DMS79 treated with DMSO at 0.1 percent for 48 hours (cell line): ENCODE results near the gene PHACTR2.

Experiments
- DNase-seq: peaks from one replicate; lab custom pipeline; 2025; lab: John Stamatoyannopoulos, UW

Gene PHACTR2

DNA sequence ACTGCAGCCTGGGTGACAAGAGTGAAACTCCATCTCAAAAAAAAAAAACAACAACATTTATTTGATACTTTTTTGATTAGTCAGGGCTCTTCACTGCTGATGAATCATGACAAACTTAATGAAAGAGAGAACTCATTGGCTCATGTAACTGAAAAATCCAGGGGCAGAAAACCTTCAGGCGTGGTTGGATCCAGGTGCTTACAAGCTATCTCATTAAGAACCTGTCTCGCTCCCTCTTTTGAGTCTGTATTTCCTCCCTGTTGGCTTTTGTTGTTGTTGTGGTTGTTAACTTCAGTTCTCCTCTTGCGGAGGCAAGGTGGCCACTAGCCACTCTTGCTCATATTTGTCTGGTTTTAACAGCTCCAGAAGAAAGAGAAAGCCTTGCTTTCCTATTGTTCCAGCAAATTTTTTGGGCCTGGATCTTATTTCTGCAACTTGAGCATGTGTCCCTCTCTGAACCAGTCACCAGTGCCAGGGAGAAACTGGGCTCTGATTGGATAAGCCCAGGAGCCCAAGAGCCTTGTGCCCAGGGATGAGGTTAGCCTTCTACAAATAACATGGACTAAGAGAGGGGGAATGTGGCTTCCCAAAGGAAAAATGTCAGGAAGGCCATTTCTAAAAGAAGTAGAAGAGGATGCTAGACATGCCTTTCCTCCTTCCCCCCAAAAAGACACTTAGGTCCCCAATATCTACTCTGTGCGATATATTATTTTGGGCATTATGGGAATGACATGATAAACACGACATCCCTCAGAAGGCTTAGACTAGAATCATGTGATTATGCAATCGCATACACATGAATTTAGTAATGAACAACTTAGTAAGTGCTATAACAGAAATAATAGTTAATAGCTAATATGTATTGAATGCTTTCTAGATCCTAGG lies 64.5 kb downstream of the PHACTR2 start:
- DNase-seq: no peak

DNA sequence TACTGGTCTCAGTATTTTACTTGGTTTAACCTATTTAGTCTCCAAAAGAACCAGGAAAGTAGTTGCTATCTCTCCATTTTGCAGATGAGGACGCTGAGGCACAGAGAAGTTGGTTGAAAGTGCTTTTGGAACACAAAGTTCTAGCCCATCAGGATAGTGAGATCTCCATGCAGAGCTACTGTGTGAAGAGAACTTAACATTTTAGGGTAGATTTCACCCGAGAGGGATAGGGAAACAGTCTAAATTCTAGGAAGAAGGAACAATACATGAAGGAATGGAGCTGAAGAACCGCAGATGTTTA lies 65.1 kb downstream of the PHACTR2 start:
- no peak for DNase-seq

DNA sequence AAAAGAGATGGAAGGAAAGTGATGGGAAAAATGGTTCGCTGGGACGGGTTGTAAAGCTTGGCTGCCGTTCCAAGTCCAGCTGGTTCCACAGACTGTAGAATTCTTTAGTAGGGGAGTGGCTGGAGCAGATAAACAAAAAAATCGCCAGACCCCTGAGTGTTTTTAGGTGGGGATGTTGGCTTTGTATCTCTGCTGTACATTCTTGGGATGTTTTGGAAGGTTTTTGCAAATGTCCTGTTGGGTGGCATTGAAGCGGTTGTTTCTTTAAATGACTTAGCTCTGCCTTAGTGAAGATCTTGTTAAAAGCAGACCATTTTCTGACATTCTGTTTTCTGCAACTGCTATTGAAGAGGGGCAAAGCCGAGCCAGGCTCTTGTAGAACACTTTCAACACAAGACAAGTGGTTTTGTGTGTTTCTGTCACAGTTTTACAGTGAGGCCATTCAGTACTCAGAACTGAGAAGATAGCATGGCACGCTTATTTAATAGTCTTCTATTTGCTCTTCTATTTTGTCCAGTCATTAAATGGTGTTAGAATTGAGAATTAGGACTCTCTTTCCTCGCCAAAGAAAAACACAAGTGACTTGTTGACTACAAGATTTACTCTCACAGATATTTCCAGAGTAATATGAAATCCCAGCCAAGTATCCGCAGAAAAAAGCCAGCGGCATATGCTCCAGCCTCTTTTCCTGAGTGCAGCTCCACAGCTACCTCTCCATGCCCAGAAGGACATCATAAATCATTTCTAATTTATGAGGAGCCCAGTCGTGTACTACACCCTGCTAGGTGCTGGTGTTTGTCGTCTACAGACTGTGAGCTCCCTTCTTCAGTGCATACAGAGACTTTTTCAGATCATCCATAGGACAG lies 65.8 kb downstream of the PHACTR2 start:
- DNase-seq: peak; percentile 52

GRCh38 chr6:143744551-143745165 lies 66.9 kb downstream of the PHACTR2 start:
- peak; percentile 12 for DNase-seq

DNA sequence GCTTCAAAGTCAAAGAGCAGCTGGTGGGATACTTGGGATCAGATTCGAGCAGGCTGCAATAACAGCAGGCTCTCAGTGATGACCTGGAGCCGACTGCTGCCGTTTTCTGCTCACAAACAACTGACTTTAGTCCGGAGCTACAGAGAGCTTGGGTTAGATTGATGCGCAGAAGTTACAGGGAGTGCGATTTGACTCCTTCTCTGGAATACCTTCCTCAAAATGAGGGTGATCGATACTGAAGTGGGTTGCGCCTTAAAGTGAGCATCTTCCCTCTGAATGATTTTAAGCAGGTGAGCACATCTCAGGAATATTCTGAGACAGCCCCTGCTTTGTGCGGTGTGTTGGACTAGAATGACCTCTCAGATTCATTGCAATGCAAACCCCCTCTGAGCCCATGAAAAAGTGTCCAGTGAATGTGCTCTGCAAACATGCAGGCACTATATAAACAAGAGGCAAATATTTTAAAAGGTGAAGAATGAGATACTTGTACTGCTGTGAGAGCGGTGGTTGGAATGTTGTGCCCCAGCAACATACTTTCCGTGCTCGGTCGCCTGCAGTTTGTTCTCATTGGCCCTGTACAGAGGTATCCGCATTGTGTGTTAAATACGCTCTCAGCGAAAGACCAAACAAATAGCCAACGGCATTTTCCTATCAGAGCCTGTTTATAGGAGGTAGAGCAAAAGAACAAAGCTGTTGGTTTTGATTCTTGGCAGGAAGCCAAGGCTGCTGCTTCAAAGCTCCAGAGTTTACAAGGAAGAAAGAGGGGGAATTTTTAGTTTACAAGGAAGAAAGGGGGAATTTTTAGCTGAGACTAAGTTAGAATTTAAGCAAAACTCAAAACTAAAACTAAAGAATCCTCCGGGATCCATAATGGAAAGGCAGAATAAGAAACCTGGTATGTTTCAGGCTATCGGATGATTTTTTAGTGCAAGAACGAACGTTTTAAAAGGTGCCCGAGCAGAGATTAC lies 67.7 kb downstream of the PHACTR2 start:
- peak; percentile 49 for DNase-seq

DNA sequence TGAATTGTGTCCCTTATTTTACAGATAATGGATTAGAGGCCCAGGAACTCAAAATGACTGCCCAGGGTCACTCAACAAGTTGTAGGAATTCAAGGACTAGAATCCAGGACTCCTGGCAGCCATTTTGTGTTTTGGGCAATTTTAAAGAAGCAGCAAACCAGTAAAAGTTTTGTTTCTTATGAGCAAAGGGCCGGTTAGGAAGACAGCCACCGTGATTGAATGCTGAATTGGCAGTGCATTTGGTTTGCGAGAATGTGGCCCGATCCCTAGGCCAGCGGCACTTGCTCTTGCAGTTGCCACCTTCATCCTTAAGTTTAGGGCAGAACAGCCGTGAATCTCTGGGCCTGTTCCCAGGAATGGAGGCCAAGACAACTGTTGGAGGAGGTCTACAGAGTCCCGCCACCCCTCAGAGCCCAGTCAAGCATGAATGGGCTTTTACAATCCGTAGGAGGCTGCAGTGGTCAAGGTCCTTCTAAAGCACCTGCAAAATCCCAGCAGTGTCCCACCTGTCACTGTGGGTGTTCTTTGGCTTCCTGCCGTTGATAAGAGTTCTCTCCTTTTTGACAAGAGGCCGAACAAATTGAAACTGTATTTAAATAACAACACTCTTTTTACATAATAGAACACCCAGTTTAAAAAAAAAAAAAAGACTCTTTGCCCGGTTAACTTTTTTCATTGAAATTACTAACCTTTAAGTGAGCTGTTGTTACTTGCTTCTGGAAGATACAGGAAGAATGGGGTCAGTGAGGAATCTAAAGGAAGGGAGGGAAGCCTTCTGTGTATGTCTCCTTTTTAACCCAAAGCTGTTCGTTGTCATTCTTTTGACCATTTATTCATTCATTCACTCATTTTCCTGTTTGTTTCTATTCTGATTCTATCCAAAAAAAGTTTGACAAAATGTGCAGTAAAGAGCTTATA lies 68.7 kb downstream of the PHACTR2 start:
- DNase-seq: peak; percentile 24

DNA sequence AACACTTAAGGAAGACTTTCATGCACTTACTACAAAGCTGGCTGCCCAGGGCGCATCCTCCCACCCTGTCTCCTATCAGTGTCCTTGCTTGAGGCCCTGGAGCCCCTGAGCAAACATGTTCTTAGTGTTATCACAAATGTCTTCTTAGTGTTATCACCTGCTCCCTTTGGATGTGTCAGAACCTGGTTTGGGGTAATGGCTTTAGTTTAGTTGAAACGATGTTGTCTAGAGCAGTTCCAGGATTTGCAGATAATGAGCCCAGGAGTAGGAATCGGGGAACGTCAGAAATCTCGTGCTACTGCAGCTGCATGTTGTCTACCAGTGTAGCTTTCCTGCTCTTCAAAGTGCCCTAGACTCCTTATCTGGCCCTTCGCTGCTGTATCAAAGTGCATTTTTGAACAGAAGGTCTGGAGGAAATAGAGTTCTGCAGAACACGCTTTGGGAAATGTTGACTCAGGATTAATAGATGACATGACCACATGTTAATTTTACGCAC lies 69.6 kb downstream of the PHACTR2 start:
- no peak for DNase-seq

DNA sequence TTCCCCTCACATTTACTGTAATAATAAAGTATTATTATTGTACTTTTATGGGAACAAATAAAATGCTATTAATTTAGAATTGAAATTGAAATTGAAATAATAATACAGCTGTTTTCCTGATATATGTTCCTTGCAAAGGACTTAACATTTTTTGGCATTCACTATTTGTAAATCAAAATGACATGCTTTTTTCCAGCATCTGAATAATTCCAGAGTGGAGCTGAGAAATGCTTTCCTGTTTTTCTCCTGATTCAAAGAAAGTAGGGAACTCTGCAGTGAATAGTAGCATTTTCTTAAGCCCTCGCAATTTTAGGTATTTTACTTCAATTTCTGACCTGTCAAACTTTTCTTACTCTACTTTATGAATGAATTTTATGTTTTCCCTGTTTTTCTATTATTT lies 72.1 kb downstream of the PHACTR2 start:
- no peak for DNase-seq

DNA sequence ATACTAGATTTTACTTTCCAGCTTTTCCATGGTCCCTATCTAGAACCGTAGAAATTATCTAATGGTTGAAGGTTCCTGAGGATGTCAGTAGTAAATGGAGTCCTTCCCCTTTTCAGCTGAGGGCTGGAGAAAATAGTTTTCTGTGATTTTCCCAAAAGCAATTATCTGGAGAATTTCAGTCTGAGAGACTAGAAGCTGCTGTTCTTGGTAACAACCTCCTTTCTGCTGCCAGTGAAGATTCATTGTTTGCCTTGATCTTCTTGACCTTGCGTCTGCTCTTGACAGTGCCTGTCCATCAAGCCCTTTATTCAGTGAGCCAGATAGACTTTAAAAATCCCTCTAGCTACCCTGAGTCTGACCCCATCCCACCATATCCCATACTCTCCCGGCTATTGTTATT lies 73.1 kb downstream of the PHACTR2 start:
- no peak for DNase-seq

DNA sequence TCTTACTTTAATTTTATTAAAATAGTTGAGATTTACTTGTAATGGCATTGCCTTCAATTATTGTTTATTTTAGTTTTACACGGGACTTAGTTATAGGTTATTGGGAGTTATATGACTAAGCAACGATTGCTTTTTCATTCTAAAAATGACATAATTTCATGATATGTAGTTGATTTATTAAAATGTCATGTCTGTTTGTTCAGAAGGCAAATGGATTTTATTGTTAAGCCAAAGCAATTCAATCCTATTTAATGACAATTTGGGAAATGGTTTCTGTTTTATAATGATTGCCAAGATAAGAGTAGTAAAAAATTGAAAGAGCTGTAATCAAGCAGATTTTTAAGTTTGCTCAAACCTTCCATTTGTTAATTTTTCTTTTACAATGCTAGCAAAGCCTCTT lies 74.7 kb downstream of the PHACTR2 start:
- DNase-seq: no peak

GRCh38 chr6:143753678-143754077 lies 75.9 kb downstream of the PHACTR2 start:
- DNase-seq: no peak

DNA sequence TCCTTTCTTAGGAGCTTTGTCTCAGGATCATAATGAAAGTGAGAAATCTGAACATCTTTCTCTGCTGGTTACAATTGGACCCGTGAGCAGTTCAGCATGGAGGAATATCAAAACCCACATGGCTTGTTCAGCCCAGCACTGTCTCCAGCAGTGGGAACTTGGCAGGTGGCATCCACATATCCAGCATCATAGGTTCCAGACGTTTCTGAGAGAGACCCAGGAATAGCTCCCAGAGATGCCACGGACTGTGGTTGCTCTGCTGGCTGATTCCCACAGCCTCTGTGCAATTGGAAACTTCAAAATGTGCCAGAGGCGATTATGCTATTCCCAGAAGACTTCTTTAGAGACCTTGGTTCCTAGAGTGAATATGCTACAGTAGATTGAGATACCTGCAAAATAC lies 76.4 kb downstream of the PHACTR2 start:
- no peak for DNase-seq

DNA sequence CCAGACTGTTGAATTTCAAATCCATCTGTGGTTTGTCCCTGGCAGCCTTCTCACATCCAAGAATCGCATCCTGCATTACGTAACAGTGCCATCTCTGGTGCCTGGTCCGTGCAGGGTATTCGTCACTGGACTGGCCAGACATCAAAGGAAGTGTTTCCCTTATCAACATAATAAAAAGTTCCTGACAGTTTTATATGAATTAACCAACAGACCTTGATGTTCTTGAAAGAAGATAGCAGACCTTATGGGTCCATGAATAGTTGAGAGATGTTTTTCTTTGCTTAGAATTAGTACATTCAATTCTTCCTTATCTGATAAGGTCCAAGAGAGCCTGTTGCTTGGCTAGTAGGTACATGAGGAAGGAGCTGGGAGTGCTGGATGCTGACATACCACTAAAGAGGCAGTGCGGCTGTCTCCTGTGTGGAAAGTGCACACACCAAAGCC lies 77.6 kb downstream of the PHACTR2 start:
- DNase-seq: no peak

DNA sequence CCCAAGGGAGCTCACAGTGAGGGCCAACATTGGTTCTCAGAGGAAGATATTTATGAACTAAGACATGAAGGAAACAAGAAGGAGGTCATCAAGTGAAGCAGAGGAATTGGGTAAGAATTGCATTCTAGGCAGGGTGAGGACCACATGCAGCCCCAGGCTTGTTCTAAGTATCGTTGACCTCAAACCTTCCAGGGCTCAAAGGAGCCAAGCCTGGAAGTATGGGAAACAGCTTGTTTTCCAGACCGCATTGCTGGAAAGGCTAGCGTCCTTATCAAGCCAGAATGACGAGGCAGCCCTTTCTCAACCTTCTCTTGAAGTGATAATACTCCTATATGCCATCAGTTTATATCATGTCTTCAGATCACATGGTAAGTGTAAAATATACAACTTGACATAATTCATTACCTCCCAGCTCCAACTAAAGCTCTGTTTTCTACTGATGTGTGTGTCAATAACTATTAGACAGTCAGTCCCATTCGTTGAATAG lies 79.6 kb downstream of the PHACTR2 start:
- no peak for DNase-seq

- DNase-seq: no peak
These were observed 80.8 kb downstream of the PHACTR2 start for GRCh38 chr6:143758551-143758950.

DNA sequence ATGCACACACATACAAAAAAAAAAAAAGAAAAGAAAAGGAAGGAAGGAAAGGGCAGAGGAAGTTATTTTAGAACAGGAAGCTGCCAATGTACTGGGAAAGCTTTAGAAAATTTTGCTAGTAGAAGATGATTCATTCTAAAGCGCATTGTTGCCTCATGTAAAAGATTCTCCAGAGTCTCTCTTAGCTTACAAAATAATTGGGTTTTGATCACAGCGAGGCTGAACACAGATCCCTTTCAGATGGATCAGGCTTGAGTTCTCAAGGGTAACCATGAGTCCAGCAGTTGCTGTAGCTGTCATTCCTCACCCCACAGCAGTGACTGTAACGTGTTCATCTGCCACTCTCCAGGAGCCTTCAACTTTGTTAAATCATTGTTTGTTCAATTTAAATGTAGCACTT lies 81.9 kb downstream of the PHACTR2 start:
- DNase-seq: no peak

DNA sequence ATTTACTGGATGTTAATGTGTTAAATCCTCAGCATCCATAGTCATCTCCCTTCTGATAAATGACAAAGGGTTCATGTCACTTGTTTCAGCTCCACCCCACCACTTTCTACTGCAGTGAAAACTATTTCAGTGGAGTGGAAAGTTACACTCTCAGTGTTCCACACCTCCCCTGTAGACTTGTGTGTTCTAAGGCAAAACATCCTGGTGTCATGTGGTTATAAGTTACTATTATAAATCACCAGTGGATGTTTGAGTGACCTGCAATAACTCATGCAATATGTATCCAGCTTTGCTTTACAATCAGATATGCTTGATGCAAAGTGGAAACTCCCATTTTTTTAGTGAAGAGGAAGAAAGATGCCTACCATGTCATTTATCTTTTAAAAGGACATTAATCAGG lies 83.3 kb downstream of the PHACTR2 start:
- DNase-seq: no peak

- no peak for DNase-seq
These were observed 84.4 kb downstream of the PHACTR2 start for GRCh38 chr6:143762126-143762525.

GRCh38 chr6:143765422-143766184 lies 87.8 kb downstream of the PHACTR2 start:
- peak; percentile 4 for DNase-seq
